HCT116 (cell line): ENCODE measurements around the gene GJB5. TPM values are rescaled to one million over a fixed set of nuclear protein-coding genes. Genes with fewer than 3 reads are reported as not detected.

ENCODE experiments used
- ATAC-seq: fragments of 200-7000 bp; cut with Tn5 transposase; 2 replicates; pipeline ENCODE4 v1.9.1; 2020; ENCODE audit warnings: mild to moderate bottlenecking, moderate library complexity
- BruUV-seq: library from RNA; stranded (reverse); fragments of 400-500 nt; replicated peaks from 2 replicates; lab custom pipeline; 2021; lab: Mats Ljungman, UMichigan
- CTCF ChIA-PET: fragments of 300-600 bp; sonication (Branson Sonifier 250); formaldehyde crosslinking; loops from one replicate; lab custom pipeline; 2021; ENCODE audit warnings: antibody characterized with exemption; lab: Charles Lee
- POLR2A ChIA-PET: fragments of 300-600, 350-600 bp; sonication (Branson Sonifier 250); formaldehyde crosslinking; loops from one replicate; lab custom pipeline; 2021; ENCODE audit warnings: antibody characterized with exemption; lab: Charles Lee
- RAD21 ChIA-PET, 2 experiments: fragments of 300-600 bp; sonication (Branson Sonifier 250); formaldehyde crosslinking; loops; one replicate each; lab custom pipeline; 2023; ENCODE audit warnings: low total read pairs in 2 of 2; ENCODE audit not compliant: uncharacterized antibody in 2 of 2, unreplicated experiment in 2 of 2, low non-redundant PET in 1 of 2; lab: Charles Lee
- DNase-seq: peaks from one replicate; pipeline ENCODE4 v3.0.0-alpha.2; 2010; ENCODE audit warnings: low read depth, low spot score
- H2AFZ ChIP-seq: fragments of 200-600 bp; shearing (Covaris generic), sonication (generic); 2 replicates; pipeline ENCODE4 v1.6.1; 2017; ENCODE audit warnings: low read depth, mixed run types, mixed read lengths, antibody characterized with exemption, low read length; ENCODE audit not compliant: poor library complexity, severe bottlenecking
- H3K27ac ChIP-seq: 2 replicates; pipeline ENCODE4 v1.5.1; 2012; ENCODE audit warnings: low read depth, low read length
- H3K27me3 ChIP-seq: fragments of 200-600 bp; sonication (generic); 2 replicates; pipeline ENCODE4 v1.6.1; 2016; ENCODE audit warnings: mixed run types, low read length, mixed read lengths; ENCODE audit not compliant: insufficient read depth
- H3K36me3 ChIP-seq, 2 experiments: fragments of 200-500 bp in 1 of 2; fragments of 200-600 bp in 1 of 2; sonication (Bioruptor generic) in 1 of 2; sonication (generic) in 1 of 2; 2 replicates each; pipeline versions ENCODE4 v1.5.1 to v1.6.1; 2014 to 2016; ENCODE audit warnings: low read length in 2 of 2, inconsistent platforms in 1 of 2, mixed read lengths in 1 of 2, mixed run types in 1 of 2; ENCODE audit not compliant: insufficient read depth in 2 of 2, control insufficient read depth in 1 of 2
- H3K4me1 ChIP-seq, 2 experiments: fragments of 200-600 bp in 1 of 2; sonication (generic) in 1 of 2; 2 replicates each; pipeline versions ENCODE4 v1.5.1 to v1.6.1; 2012 to 2017; ENCODE audit warnings: low read length in 2 of 2, inconsistent platforms in 1 of 2, mild to moderate bottlenecking in 1 of 2, mixed read lengths in 1 of 2, mixed run types in 1 of 2, moderate library complexity in 1 of 2; ENCODE audit not compliant: insufficient read depth in 2 of 2, control insufficient read depth in 1 of 2
- H3K4me2 ChIP-seq: fragments of 200-600 bp; sonication (generic); 2 replicates; pipeline ENCODE4 v1.6.1; 2017; ENCODE audit warnings: mixed run types, low read length, mixed read lengths
- H3K4me3 ChIP-seq, 2 experiments: fragments of 200-600 bp in 1 of 2; sonication (generic) in 1 of 2; replicated peaks in 1 of 2; 2 replicates each; pipeline ENCODE4 v1.5.1; 2011 to 2016; ENCODE audit warnings: low read length in 2 of 2, control low read depth in 1 of 2, low read depth in 1 of 2, mild to moderate bottlenecking in 1 of 2, mixed read lengths in 1 of 2, mixed run types in 1 of 2
- H3K79me2 ChIP-seq: fragments of 200-600 bp; sonication (generic); 2 replicates; pipeline ENCODE4 v1.6.1; 2017; ENCODE audit warnings: mild to moderate bottlenecking, mixed run types, low read length, moderate library complexity, mixed read lengths; ENCODE audit not compliant: insufficient read depth
- H3K9ac ChIP-seq: fragments of 200-600 bp; sonication (generic); 2 replicates; pipeline ENCODE4 v1.6.1; 2016; ENCODE audit warnings: low read length, mixed read lengths
- H3K9me2 ChIP-seq: fragments of 200-600 bp; sonication (generic), shearing (Covaris generic); 2 replicates; pipeline ENCODE4 v1.6.1; 2017; ENCODE audit warnings: mixed run types, mild to moderate bottlenecking, moderate library complexity; ENCODE audit not compliant: insufficient read depth
- H3K9me3 ChIP-seq, 2 experiments: fragments of 200-500 bp in 1 of 2; fragments of 200-600 bp in 1 of 2; sonication (Bioruptor generic) in 1 of 2; sonication (generic) in 1 of 2; 2 replicates each; pipeline ENCODE4 v1.6.1; 2014 to 2017; ENCODE audit warnings: low read length in 2 of 2, mixed read lengths in 2 of 2, inconsistent platforms in 1 of 2, low read depth in 1 of 2, mild to moderate bottlenecking in 1 of 2, mixed run types in 1 of 2, moderate library complexity in 1 of 2; ENCODE audit not compliant: control insufficient read depth in 1 of 2, insufficient read depth in 1 of 2
- H4K20me1 ChIP-seq: fragments of 200-600 bp; sonication (generic), shearing (Covaris generic); 2 replicates; pipeline ENCODE4 v1.6.1; 2017; ENCODE audit warnings: mixed run types, mild to moderate bottlenecking, moderate library complexity; ENCODE audit not compliant: insufficient read depth
- intact Hi-C: fragments of 100-400 bp; cut with micrococcal nuclease; formaldehyde crosslinking; loops from 2 replicates; pipeline ENCODE4 v1.10.0; 2022
- total RNA-seq: library from RNA; stranded (reverse); gene quantifications from one replicate; pipeline ENCODE4 v1.2.1, GENCODE V29; 2021; ENCODE audit not compliant: unreplicated experiment
- TF ChIP-seq, protein P1 (sequence below): IDR thresholded peaks from 2 replicates; pipeline ENCODE4 v1.6.1; 2012

Gene GJB5
- total RNA-seq, 1 experiment from 2014 or later = 4.6 TPM

- no peaks in the 10 kb centered on the region for H4K20me1 ChIP-seq
- RAD21 ChIA-PET = no interaction called here
Observed at GRCh38 chr1:34806396-34806795, 51.5 kb downstream of the GJB5 start.

More at GRCh38 chr1:34806396-34806795, 51.5 kb downstream of the GJB5 start:
- no TSS peak for BruUV-seq
- Histone ChIP-seq H3K9me3 (no peaks in the 10 kb centered on the region), H3K36me3 (no peaks in the 10 kb centered on the region), H3K27me3 (no peaks in the 10 kb centered on the region), H3K9ac (no peak overlapping the region), H3K79me2 (no peaks in the 10 kb centered on the region), H3K27ac (no peak overlapping the region), H3K4me2 (no peak overlapping the region), H3K4me3 (no peak overlapping the region), H3K9me2 (no peaks in the 10 kb centered on the region), H3K4me1 (peaks cover 0 to 3% of the 10 kb centered on the region in 2 experiments; a peak in 1 of 4 replicates), H2AFZ (no peak overlapping the region)
- TF ChIP-seq, protein P1, sequence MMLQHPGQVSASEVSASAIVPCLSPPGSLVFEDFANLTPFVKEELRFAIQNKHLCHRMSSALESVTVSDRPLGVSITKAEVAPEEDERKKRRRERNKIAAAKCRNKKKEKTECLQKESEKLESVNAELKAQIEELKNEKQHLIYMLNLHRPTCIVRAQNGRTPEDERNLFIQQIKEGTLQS = no peak
- DNase-seq (no peak), ATAC-seq (no peak)
- intact Hi-C loops = no loop called here
- POLR2A ChIA-PET = no interaction called here
- CTCF ChIA-PET = no interaction called here

Other genes starting within 250 kb of the GJB5 start
- gene GJB4, start 4.7 kb downstream of the GJB5 start, total RNA-seq = 2.0 TPM
- gene GJB3, start 26.2 kb downstream of the GJB5 start, total RNA-seq = 46.7 TPM
- not detected for gene GJA4, start 38.0 kb downstream of the GJB5 start, total RNA-seq
- gene SMIM12, start 104.7 kb downstream of the GJB5 start, total RNA-seq = 31.3 TPM
- 0.27 TPM for gene DLGAP3, start 174.6 kb downstream of the GJB5 start, total RNA-seq
- 14.6 TPM for gene TMEM35B, start 230.3 kb downstream of the GJB5 start, total RNA-seq